ENCODE results near the gene SEMA6A.

DNA sequence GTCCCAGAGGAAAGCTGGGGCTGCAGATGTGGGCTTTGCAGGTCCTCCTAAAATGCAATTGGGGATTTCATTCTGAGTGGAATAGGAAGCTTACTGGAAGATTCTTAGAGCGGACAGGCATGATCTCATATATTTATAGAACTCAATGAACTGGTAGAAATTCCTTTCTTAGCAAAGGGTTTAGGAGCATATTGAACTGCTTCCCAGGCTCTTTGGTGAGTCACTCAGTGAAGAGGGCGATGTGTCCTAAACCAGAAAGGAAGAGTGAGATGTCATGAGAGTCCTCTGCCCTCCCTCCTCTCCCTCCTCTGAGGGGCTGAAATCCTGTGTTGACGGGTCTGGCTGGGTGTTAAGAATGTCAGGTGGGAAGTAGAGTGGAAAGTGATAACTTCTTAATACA is 26.3 kb upstream of the SEMA6A start:
- TF ChIP-seq ZNF8 (CRISPR knock-in tag; IDR thresholded peaks at IDR 0.05) (no peak), RARB (CRISPR knock-in tag; IDR thresholded peaks at IDR 0.05) (no peak), ZFP3 (CRISPR knock-in tag; IDR thresholded peaks at IDR 0.05) (no peak), ZC3H10 (CRISPR knock-in tag; IDR thresholded peaks at IDR 0.05) (no peak), ZFP30 (CRISPR knock-in tag; IDR thresholded peaks at IDR 0.05) (no peak), ISL1 (CRISPR knock-in tag; IDR thresholded peaks at IDR 0.05) (no peak)
- TF ChIP-seq, protein P1, sequence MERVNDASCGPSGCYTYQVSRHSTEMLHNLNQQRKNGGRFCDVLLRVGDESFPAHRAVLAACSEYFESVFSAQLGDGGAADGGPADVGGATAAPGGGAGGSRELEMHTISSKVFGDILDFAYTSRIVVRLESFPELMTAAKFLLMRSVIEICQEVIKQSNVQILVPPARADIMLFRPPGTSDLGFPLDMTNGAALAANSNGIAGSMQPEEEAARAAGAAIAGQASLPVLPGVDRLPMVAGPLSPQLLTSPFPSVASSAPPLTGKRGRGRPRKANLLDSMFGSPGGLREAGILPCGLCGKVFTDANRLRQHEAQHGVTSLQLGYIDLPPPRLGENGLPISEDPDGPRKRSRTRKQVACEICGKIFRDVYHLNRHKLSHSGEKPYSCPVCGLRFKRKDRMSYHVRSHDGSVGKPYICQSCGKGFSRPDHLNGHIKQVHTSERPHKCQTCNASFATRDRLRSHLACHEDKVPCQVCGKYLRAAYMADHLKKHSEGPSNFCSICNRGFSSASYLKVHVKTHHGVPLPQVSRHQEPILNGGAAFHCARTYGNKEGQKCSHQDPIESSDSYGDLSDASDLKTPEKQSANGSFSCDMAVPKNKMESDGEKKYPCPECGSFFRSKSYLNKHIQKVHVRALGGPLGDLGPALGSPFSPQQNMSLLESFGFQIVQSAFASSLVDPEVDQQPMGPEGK (CRISPR knock-in tag; IDR thresholded peaks at IDR 0.05; ENCODE audit: borderline replicate concordance) = no peak
- TF ChIP-seq, protein P2, sequence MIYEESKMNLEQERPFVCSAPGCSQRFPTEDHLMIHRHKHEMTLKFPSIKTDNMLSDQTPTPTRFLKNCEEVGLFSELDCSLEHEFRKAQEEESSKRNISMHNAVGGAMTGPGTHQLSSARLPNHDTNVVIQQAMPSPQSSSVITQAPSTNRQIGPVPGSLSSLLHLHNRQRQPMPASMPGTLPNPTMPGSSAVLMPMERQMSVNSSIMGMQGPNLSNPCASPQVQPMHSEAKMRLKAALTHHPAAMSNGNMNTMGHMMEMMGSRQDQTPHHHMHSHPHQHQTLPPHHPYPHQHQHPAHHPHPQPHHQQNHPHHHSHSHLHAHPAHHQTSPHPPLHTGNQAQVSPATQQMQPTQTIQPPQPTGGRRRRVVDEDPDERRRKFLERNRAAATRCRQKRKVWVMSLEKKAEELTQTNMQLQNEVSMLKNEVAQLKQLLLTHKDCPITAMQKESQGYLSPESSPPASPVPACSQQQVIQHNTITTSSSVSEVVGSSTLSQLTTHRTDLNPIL (CRISPR knock-in tag; IDR thresholded peaks at IDR 0.05; ENCODE audit: low read depth) = no peak
- TF ChIP-seq, protein P3, sequence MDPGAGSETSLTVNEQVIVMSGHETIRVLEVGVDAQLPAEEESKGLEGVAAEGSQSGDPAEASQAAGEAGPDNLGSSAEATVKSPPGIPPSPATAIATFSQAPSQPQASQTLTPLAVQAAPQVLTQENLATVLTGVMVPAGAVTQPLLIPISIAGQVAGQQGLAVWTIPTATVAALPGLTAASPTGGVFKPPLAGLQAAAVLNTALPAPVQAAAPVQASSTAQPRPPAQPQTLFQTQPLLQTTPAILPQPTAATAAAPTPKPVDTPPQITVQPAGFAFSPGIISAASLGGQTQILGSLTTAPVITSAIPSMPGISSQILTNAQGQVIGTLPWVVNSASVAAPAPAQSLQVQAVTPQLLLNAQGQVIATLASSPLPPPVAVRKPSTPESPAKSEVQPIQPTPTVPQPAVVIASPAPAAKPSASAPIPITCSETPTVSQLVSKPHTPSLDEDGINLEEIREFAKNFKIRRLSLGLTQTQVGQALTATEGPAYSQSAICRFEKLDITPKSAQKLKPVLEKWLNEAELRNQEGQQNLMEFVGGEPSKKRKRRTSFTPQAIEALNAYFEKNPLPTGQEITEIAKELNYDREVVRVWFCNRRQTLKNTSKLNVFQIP (CRISPR knock-in tag; IDR thresholded peaks at IDR 0.05; ENCODE audit: borderline replicate concordance, low read depth) = no peak
